Endothelial cell of umbilical vein (primary cell): ENCODE data around the gene DPY19L2.
"Not testable (repeated sequence)": the region's sequence is repeated elsewhere in the genome, so short reads cannot be mapped to it uniquely, and the experiment has no call there.

Experiments
- EZH2 ChIP-seq: IDR thresholded peaks from 2 replicates; pipeline ENCODE4 v1.6.1; 2012; ENCODE audit warnings: borderline replicate concordance, low read depth, mild to moderate bottlenecking, moderate library complexity, low read length, inconsistent platforms; ENCODE audit not compliant: severe bottlenecking
- FOS ChIP-seq: IDR thresholded peaks from 2 replicates; pipeline ENCODE4 v1.6.1; 2011; ENCODE audit warnings: mild to moderate bottlenecking, low read length, moderate library complexity, borderline replicate concordance; ENCODE audit not compliant: insufficient read depth
- GATA2 ChIP-seq: IDR thresholded peaks from 2 replicates; pipeline ENCODE4 v1.7.0; 2011; ENCODE audit warnings: low read depth, mild to moderate bottlenecking, moderate library complexity, mixed read lengths, low read length; ENCODE audit not compliant: insufficient read length, insufficient read depth
- JUN ChIP-seq: IDR thresholded peaks from 2 replicates; pipeline ENCODE4 v1.6.1; 2011; ENCODE audit warnings: borderline replicate concordance, low read depth; ENCODE audit not compliant: insufficient read length, insufficient read depth
- MYC ChIP-seq: IDR thresholded peaks from one replicate; pipeline ENCODE4 v1.6.1; 2011; ENCODE audit warnings: mild to moderate bottlenecking, low read depth, low read length
- POLR2A ChIP-seq: IDR thresholded peaks from 2 replicates; pipeline ENCODE4 v1.6.1; 2012; ENCODE audit warnings: low read depth, mild to moderate bottlenecking, control low read depth, low read length
- POLR2AphosphoS5 ChIP-seq: IDR thresholded peaks from 2 replicates; pipeline ENCODE4 v1.6.1; 2012; ENCODE audit warnings: low read depth, mild to moderate bottlenecking, control low read depth, low read length, moderate library complexity; ENCODE audit not compliant: insufficient read depth
- TF ChIP-seq, protein P1 (sequence below), 2 donors: IDR thresholded peaks; 1 replicate in 1 of 2; 2 replicates in 1 of 2; pipeline ENCODE4 v1.5.1; 2011; ENCODE audit warnings: low read length in 2 of 2, mild to moderate bottlenecking in 2 of 2, moderate library complexity in 2 of 2, control low read depth in 1 of 2, inconsistent platforms in 1 of 2, low read depth in 1 of 2; ENCODE audit not compliant: insufficient read depth in 1 of 2; ENCODE audit errors: extremely low read depth in 1 of 2
- TF ChIP-seq, protein P2 (sequence below): IDR thresholded peaks from 2 replicates; pipeline ENCODE4 v1.6.1; 2011; ENCODE audit not compliant: insufficient read depth, insufficient read length

DNA sequence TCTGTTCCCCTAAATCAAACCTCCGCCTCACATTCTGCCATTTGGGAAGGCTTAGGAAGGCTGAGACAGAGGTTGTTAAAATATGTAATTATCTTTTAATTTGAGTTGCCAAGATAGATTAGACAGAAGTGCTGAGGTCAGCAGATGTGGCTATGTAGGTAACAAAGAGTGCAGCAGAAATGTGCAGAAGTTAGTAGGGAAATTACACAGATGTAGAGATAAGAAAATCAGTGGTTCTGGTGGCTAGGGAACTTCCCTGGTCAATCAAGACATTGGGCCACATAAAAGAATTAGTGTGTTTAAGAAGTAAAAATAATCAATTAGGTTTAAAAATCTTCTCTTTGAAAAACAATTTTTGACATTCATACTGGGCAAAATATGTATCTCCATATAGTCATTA, 46.1 kb upstream of the DPY19L2 start:
- TF ChIP-seq, protein P1, sequence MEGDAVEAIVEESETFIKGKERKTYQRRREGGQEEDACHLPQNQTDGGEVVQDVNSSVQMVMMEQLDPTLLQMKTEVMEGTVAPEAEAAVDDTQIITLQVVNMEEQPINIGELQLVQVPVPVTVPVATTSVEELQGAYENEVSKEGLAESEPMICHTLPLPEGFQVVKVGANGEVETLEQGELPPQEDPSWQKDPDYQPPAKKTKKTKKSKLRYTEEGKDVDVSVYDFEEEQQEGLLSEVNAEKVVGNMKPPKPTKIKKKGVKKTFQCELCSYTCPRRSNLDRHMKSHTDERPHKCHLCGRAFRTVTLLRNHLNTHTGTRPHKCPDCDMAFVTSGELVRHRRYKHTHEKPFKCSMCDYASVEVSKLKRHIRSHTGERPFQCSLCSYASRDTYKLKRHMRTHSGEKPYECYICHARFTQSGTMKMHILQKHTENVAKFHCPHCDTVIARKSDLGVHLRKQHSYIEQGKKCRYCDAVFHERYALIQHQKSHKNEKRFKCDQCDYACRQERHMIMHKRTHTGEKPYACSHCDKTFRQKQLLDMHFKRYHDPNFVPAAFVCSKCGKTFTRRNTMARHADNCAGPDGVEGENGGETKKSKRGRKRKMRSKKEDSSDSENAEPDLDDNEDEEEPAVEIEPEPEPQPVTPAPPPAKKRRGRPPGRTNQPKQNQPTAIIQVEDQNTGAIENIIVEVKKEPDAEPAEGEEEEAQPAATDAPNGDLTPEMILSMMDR (IDR thresholded peaks at IDR 0.05; ENCODE audit: extremely low read depth in 1 of 2, insufficient read depth in 1 of 2, low read depth in 1 of 2, low read length in 2 of 2), result not testable (repeated sequence)
- TF ChIP-seq JUN, POLR2A, POLR2AphosphoS5, EZH2, GATA2, MYC, FOS: not testable (repeated sequence)
- TF ChIP-seq, protein P2, sequence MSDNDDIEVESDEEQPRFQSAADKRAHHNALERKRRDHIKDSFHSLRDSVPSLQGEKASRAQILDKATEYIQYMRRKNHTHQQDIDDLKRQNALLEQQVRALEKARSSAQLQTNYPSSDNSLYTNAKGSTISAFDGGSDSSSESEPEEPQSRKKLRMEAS, result not testable (repeated sequence)
